ENCODE data around the gene TMEM184B. TPM values are rescaled to one million over a fixed set of nuclear protein-coding genes. Genes with fewer than 3 reads are reported as not detected.

The TMEM184B gene
- total RNA-seq, 4 donors from 2014 or later, result 42.9 to 92.2 (median 74.5) TPM

- peaks cover 10 to 11% of the 10 kb centered on the region in 2 donors for H3K36me3 ChIP-seq
- TF ChIP-seq POLR2A (IDR thresholded peaks at IDR 0.05) (peak in 1 of 2 donors; percentile 21), CTCF (IDR thresholded peaks at IDR 0.05) (no peak)
- peak overlapping the region; percentile 81 to 91 (median 86) for H3K27ac ChIP-seq
- no peaks in the 10 kb centered on the region for H3K27me3 ChIP-seq
- peak; percentile 70 to 76 for DNase-seq
- H3K4me1 ChIP-seq, result peaks cover 11 to 44% of the 10 kb centered on the region in 2 donors
- intact Hi-C loops (cut with DNase I), result no loop called here
- 45 to 52% methylated on average over 17 to 23 of the region's 25 CpGs for WGBS, 2 donors
- H3K4me3 ChIP-seq (replicated peaks in 1 of 3), result no peak overlapping the region
- H3K9me3 ChIP-seq, result no peaks in the 10 kb centered on the region
Observed at GRCh38 chr22:38218661-38219622, 53.9 kb downstream of the TMEM184B start.

DNA sequence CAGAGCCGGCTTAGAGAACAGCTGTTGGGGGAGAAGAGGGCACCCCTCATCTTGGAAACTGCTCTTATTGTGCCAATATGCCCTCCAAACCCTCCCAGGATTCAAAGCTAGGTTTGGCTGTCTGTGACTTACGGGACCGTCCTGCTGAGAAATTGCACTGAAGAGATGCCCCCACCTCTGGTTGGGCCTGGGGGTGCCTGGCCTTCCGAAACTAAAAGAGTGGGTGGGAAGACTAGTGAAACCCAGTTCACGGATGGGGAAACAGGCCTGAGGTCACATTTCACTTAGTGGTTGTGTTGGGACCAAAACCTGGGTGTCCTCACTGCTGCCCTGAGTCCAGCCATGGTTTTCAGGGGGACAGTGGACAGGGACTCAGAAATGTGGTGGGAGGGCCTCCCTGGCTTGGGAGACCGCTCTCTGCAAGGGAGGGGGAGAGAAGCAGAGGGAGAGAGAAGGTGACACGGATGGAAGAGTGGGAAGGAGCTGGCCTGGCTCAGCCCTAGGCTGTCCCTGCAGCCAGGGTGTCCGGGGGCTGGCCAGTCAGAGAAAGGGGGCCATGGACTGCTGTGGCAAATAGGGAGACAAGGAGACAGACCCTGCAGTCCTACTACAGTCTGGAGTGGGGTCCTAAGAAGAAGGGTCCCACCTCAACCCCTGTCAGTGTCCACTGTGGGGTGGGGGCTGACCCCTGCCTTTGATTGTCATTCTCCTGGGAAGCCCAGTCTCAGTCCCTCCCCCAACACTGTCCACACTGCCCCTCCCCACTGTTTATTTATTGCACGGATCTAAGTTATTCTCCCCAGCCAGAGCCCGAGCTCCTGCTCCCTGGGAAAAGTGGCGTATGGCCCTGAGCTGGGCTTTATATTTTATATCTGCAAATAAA is 57.4 kb downstream of the TMEM184B start:
- intact Hi-C loops (cut with DNase I), result no loop called here
- 83 to 84% methylated on average over 10 to 11 of the region's 11 CpGs for WGBS, 2 donors

DNA sequence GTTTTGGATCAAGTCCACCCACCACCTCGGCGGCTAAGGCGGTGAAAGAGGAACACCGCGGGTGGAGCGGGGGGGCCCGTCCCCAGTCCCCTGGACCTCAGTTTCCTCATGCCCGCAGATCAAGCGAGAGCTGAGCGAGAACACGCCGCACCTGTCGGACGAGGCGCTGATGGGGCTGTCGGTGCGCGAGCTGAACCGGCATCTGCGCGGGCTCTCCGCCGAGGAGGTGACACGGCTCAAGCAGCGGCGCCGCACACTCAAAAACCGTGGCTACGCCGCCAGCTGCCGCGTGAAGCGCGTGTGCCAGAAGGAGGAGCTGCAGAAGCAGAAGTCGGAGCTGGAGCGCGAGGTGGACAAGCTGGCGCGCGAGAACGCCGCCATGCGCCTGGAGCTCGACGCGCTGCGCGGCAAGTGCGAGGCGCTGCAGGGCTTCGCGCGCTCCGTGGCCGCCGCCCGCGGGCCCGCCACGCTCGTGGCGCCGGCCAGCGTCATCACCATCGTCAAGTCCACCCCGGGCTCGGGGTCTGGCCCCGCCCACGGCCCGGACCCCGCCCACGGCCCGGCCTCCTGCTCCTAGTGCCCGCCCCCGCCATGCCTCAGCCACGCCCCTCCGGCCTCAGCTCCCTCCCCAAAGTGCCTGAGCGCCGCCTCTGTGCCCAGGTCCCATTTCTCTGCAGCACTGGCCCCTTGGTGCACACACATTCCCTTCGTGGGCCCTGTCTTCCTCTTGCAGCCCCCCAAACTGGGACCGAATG is 58.3 kb downstream of the TMEM184B start:
- intact Hi-C loops (cut with DNase I), result no loop called here
- TF ChIP-seq POLR2A (IDR thresholded peaks at IDR 0.05) (peak in 1 of 2 donors; percentile 18), CTCF (IDR thresholded peaks at IDR 0.05) (peak in 2 of 6 experiments; percentile 15 to 38)
- Histone ChIP-seq H3K36me3 (no peaks in the 10 kb centered on the region), H3K9me3 (no peaks in the 10 kb centered on the region), H3K4me1 (peaks cover 6 to 27% of the 10 kb centered on the region in 2 donors), H3K27ac (no peak overlapping the region), H3K27me3 (no peaks in the 10 kb centered on the region), H3K4me3 (replicated peaks in 1 of 3) (no peak overlapping the region)
- DNase-seq, result peak; percentile 70 to 71
- WGBS, 2 donors, result 47 to 70% methylated on average over 3 to 14 of the region's 81 CpGs

More for the DNA sequence above, 57.4 kb downstream of the TMEM184B start:
- Histone ChIP-seq H3K27ac (no peak overlapping the region), H3K4me3 (replicated peaks in 1 of 3) (no peak overlapping the region), H3K36me3 (peaks cover 0 to under 1% of the 10 kb centered on the region in 2 donors), H3K9me3 (no peaks in the 10 kb centered on the region), H3K4me1 (peaks cover 6 to 34% of the 10 kb centered on the region in 2 donors), H3K27me3 (no peaks in the 10 kb centered on the region)
- DNase-seq, result no peak
- TF ChIP-seq POLR2A (IDR thresholded peaks at IDR 0.05) (no peak), CTCF (IDR thresholded peaks at IDR 0.05) (no peak)

GRCh38 chr22:38213990-38214301 is 58.9 kb downstream of the TMEM184B start:
- intact Hi-C loops (cut with DNase I), result no loop called here
- DNase-seq, result peak in 1 of 2 donors; percentile 12
- TF ChIP-seq CTCF (IDR thresholded peaks at IDR 0.05) (no peak), POLR2A (IDR thresholded peaks at IDR 0.05) (no peak)
- no peaks in the 10 kb centered on the region for H3K36me3 ChIP-seq
- WGBS, 2 donors, result 40 to 54% methylated on average over 6 to 8 of the region's 8 CpGs
- H3K27me3 ChIP-seq, result no peaks in the 10 kb centered on the region
- H3K9me3 ChIP-seq, result no peaks in the 10 kb centered on the region
- H3K4me3 ChIP-seq (replicated peaks in 1 of 3), result no peak overlapping the region
- peaks cover 6 to 22% of the 10 kb centered on the region in 2 donors for H3K4me1 ChIP-seq
- H3K27ac ChIP-seq, result no peak overlapping the region
